GM19372 (cell line): ENCODE data around the gene UXS1.
"Not testable (repeated sequence)": the region's sequence is repeated elsewhere in the genome, so short reads cannot be mapped to it uniquely, and the experiment has no call there.

Experiments
- ATAC-seq: cut with Tn5 transposase; IDR thresholded peaks from one replicate; pipeline ENCODE4 v1.9.1; 2021; ENCODE audit warnings: mild to moderate bottlenecking, low read depth, moderate library complexity; ENCODE audit not compliant: unreplicated experiment

The UXS1 gene

DNA sequence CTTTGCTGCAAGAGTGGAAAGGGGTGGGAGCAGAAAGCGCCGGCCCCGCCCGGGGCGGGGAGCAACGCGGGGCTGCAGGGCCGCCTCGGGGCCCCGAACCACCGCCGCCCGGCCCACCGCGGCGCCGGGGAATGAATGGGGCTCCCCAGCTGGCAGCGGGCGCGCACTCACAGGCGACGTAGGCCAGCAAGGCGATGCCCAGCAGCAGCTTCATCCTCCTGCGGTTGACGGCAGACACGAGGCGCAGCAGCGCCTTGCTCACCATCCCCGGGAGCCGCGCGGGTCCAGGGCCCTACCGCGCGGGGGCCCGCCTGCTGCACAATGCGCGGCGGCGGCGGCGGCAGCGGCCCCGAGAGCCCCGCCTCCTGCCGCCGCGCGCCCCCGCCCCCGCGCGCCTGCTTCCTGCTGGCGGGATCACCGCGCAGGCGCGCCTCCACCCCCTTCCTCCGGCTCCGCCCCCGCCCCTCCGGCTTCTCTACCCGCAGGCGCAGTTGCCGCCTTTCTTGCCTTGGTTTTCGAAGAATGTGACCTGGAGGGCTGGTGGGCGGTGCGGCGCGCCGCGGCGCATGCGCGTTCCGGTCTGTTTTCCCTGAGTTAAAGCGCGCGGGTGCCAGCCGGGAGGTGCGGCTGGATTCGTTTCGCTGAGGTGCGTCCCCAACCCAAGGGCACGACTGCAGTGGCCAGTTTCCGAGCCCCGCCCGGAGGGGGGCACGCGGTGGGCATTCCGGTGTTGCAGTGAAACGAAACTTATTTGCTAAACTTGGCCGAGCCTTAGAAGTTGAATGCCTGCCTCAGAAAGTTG is at the start of gene UXS1:
Gene UXS1, minus strand, starts transcription at position 325 of the 802 bp plus-strand sequence. Its CDS starts 60 bp downstream, at position 265.
- peak; percentile 68 for ATAC-seq

- not testable (repeated sequence) for ATAC-seq
These were observed 45.4 kb upstream of the UXS1 start for GRCh38 chr2:106239491-106239890.

- not testable (repeated sequence) for ATAC-seq
These were observed 41.3 kb upstream of the UXS1 start for GRCh38 chr2:106235392-106235791.

DNA sequence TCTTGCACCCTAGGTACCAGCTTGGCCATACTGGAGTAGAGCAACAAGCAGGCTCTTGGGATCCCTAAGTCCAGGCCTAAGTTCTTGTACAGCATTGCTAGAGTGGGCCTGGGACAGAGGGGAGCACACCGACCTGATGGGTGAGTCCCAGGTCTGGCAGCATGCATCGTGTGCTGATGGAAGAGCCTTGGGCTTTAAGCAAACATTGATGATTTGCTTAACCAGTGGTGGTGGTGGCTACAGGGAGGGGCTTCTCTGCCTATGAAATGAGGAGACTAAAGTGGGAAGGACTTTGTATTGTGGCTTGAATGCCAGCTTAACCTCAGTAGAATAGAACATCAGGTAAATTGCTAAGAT is 39.2 kb upstream of the UXS1 start:
- no peak for ATAC-seq

GRCh38 chr2:106232638-106233349 is 38.7 kb upstream of the UXS1 start:
- ATAC-seq, result no peak

- ATAC-seq, result no peak
These were observed 29.2 kb upstream of the UXS1 start for GRCh38 chr2:106223347-106223746.

DNA sequence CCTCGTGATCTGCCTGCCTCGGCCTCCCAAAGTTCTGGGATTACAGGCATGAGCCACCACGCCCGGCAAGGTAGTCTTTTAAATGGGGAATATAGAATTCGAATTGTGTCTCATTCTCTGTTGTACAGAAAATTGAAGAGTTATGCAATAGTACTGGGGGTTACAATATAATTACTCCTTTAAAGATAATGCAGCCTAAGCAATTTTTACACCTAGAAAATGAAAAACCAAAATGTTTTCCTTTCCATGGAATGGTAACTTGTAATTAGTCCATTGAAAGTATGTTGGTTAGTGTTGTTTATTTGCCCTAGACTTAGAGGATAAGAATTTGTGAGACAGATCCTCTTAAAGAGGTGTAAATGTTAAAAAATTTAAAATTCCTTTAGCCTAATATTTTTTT is 28.0 kb upstream of the UXS1 start:
- not testable (repeated sequence) for ATAC-seq

- ATAC-seq, result no peak
These were observed 25.7 kb upstream of the UXS1 start for GRCh38 chr2:106219813-106220212.

DNA sequence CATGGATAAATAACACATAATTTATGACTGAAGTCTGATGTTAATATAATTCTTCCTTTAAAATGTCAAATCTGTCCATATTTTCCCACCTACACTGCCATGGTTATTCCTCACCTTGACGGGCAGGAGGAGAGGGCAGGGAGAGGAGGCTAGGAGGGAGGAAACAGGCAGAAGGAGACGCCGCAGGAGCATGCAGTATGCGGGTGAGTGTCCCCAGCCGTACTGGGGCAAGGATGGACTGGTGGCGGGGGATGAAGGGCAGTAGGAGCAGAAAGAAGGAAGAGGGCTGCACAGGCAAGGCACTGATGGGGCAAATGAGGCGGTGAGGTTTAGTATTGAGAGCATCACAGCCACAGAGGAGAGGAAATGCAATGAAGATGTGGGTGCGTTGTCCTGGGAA is 25.1 kb upstream of the UXS1 start:
- not testable (repeated sequence) for ATAC-seq

DNA sequence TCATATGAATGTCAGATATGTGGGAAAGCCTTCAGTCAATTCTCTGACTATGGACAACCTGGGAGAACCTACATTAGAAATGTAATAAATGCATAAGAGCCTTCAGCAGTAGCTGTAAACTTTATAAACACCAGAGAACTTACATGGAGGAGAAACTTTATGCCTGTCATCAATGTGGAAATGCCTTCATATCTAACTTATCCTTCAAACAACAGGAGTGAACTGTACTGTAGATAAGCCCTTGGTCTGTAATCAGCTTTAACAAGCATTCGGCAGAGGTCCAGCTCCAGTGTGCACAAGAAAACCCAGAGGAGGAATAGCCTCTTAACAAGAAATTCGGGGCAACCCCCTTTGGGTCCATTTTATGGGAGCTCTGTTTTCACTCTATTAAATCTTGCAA is 14.8 kb upstream of the UXS1 start:
- no peak for ATAC-seq

DNA sequence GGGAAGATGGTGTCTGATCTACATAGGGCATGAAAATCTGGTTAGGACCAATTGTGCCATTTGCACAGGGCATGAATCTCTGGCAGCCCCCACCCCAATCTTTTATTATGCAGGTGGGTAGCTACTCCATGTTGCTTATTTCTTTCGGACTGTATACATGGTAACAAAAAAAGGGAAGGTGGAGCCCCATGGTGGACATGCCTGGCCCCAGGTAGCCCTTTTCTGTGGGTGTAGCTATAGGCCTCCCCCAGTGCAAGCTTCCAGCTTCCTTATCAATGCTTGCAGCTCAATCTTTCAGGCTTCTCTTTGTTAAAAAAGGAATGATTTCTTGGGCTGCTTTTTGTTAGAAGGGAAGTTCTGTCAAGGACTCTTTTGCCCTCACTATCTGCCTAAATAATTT is 14.3 kb upstream of the UXS1 start:
- ATAC-seq, result no peak

DNA sequence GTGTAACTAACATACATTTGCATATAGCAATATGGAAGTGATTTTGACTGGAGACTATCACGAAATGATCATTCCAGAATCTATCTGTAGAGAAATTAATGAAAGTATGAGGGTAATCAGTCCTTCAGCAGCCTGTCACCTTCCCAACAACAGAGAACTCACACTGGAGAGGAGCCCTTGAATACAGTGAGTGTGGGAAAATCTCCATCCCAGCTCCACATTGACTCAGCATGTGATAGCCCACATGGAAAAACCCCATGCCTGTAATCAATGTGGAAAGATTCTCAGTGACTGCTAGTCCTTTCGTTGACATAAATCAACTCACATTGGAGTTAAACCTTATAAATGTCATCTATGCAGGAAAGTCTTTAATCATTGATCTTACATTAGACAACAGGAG is 13.1 kb upstream of the UXS1 start:
- ATAC-seq, result no peak

DNA sequence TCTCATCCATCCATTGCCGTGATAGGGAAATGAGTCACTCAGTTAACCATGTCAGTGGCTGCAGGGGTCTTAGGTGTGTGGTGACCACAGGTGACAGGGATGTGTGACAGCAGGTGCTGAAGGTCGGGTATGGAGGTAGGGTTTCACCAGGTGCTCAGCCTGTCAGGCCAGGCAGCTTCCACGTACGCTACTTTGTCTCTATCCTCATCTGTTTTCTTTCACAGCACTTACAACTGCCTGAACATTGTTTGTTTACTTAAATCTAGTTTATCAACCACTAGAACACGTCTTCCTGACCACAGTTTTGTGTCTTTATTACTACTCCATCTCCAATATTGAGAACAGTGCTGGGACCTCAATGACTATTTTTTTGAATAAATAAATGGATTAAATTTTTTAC is 11.4 kb upstream of the UXS1 start:
- no peak for ATAC-seq

DNA sequence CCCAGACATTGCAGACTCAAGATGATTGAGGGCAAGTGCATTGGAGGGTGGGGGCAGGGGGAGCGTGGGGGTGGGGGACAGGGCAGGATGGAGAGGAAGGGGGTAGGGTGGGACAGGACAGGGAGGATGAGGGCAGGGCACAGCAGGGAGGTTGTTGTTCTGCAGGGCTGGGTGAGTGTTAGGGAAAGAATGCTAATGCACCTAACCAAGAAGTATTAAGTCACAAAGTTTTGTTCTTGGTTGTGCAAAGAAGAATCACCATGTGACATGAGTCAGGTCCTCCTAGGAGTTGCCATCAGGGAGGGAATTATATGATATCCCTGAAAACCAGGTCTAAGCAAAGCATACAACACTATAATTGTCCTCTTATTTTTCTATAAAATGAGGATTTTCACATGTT is 10.4 kb upstream of the UXS1 start:
- not testable (repeated sequence) for ATAC-seq

DNA sequence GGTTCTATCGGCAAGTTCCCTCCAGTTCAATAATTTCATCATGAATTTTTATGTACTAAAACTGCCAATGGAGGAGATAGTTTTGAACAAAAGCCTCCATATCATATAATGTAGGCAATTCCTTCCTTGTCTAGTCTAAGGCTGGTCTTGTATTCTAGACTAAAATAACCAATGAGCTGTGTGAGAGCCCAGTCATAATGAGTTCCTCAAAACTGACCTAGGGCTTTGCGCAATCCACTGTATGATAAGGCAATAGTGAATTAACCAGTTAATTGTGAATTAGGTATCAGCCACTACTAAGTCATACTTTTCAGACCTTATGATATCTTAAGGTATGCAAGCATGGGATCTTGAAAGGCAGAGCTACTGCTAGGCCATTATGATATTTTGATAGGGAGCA is 7.6 kb upstream of the UXS1 start:
- no peak for ATAC-seq

- no peak for ATAC-seq
These were observed 3.8 kb upstream of the UXS1 start for GRCh38 chr2:106197878-106198277.

GRCh38 chr2:106195981-106196380 is 1.9 kb upstream of the UXS1 start:
- no peak for ATAC-seq

DNA sequence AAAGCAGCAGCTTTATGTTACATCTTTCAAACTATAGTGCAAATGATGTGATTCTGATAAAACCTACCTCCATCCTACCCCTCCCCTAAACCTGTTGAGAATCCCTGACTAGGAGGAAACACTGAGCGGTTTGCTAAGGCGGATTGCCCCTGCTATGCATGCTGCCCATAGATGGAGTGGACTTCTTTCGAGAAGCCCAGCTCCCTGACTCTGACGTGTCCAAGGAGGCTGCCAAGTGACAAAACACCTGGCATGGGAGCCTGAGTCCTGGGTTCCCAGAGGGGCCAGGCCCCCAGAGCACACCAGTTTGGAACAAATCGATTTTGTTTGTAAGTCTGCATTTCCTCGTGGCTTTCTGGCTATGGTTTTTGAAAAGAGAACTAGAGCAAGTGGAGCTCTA is 1.4 kb upstream of the UXS1 start:
- no peak for ATAC-seq

- no peak for ATAC-seq
These were observed 468 bp downstream of the UXS1 start for GRCh38 chr2:106193690-106193976.

DNA sequence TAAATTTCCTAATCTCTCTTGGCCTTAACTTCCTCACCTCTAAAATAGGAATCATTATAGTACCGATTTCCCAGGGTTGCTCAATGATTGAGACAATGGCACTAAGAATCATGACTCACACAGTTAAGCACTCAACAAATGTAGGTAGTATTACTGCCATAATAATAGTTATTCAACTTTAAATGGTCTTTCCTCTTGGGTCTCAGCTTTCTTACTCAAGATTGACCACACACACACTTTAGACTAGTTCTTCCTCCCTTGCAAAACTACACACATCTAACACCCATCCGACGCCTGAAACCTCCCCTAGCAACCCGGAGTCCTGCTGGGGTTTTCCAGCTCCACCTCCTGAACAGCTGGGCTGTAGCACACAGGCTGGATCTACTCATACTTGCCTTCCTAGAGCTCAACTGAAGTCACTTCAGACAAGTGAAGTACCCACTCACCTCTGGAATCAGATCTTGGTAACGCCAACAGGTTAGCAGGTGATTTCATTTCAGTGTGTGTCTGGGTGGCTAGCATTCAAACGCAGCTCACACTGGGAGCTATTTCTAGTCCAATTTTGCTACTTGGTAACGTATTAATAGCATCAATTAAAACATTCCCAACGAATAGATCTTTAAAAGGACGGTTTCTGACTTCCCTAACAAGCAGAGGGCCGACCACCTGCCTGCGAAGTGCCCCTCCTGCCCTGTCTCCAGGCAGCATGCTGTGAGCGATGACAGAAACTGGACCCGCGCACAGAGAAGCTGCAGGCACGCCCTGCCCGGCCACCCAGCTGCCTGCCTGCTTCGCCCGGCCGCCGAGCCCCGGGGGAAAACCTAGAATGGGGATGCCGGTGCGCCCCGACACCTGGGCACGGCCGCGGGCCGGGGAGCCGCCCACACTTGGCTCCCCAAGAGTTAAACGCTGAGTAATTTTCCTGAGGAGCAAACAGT is 1.1 kb downstream of the UXS1 start:
- peak; percentile 21 for ATAC-seq

DNA sequence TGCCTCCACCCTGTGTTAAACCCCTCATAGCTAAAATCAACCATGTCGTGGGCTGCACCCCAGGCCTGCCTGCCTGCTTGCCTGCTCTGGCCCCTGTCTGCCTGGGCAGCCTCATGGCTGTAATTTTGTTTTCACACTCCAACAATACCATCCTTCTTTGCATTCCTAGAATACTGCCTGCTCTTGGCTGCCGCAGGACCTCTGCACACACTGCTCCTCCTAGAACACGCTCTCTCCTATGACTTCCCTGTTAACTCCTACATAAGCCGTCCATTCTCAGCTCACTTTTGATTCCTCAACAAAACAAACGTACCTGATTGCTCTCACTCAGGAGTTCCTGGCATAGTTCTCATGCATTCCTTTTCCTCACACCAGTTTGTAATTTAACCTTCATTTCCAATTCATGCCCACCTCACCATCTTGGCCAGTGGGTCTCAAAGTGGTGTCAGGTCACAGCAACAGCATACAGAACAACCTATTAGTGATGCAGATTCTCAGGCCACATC is 2.5 kb downstream of the UXS1 start:
- ATAC-seq, result no peak
